Lower lobe of right lung (tissue), 2 donors: Measurements from ENCODE around the gene WNT9A. TPM values are rescaled to one million over a fixed set of nuclear protein-coding genes. Genes with fewer than 3 reads are reported as not detected.

Experiments
- ATAC-seq, 2 donors: fragments of 200-7000 bp; cut with Tn5 transposase; one replicate each; pipeline ENCODE4 v1.9.1; 2020 to 2022; ENCODE audit warnings: mild to moderate bottlenecking in 2 of 2, moderate library complexity in 2 of 2
- DNase-seq: peaks from one replicate; pipeline ENCODE4 v3.0.0-alpha.2; 2020
- H3K27ac ChIP-seq: fragments of 200-600 bp; one replicate; pipeline ENCODE4 v1.8.0; 2022
- H3K27me3 ChIP-seq: fragments of 200-600 bp; one replicate; pipeline ENCODE4 v1.8.0; 2022; ENCODE audit warnings: low read depth
- H3K36me3 ChIP-seq: fragments of 200-600 bp; one replicate; pipeline ENCODE4 v1.8.0; 2022; ENCODE audit warnings: mild to moderate bottlenecking
- H3K4me1 ChIP-seq: fragments of 200-600 bp; one replicate; pipeline ENCODE4 v1.8.0; 2022
- H3K4me3 ChIP-seq: fragments of 200-600 bp; one replicate; pipeline ENCODE4 v1.8.0; 2022; ENCODE audit warnings: mild to moderate bottlenecking
- H3K9me3 ChIP-seq: fragments of 200-600 bp; one replicate; pipeline ENCODE4 v1.8.0; 2022
- CTCF ChIP-seq: fragments of 200-600 bp; IDR thresholded peaks from one replicate; pipeline ENCODE4 v1.8.0; 2022; ENCODE audit warnings: antibody characterized with exemption, mild to moderate bottlenecking
- intact Hi-C: fragments of 100-400 bp; cut with DNase I; formaldehyde crosslinking; loops from one replicate; pipeline ENCODE4 v1.11.0; 2022
- total RNA-seq: library from RNA; stranded (reverse); fragmentation: NEBNext Ultra II Directional; extraction: Animal tissue kit (Norgen Biotek cat#: 25700); gene quantifications from one replicate; pipeline ENCODE4 v1.2.1, GENCODE V29; 2021
- donor health status: DM: no; HTN: yes; CAD: no; lungs with severe emphysema.

The WNT9A gene
- total RNA-seq, 1 donor from 2014 or later = 7.0 TPM

GRCh38 chr1:227922501-227923352 is 25.0 kb downstream of the WNT9A start:
- no peak for TF ChIP-seq CTCF
- no peaks in the 10 kb centered on the region for H3K9me3 ChIP-seq
- H3K27ac ChIP-seq = no peak overlapping the region
- intact Hi-C loops = no loop called here
- peaks cover 8% of the 10 kb centered on the region for H3K36me3 ChIP-seq
- DNase-seq (no peak), ATAC-seq (no peak)
- peaks cover 8% of the 10 kb centered on the region for H3K4me1 ChIP-seq
- no peaks in the 10 kb centered on the region for H3K27me3 ChIP-seq
- no peak overlapping the region for H3K4me3 ChIP-seq

- Histone ChIP-seq H3K4me3 (no peak overlapping the region), H3K27me3 (no peaks in the 10 kb centered on the region), H3K9me3 (no peaks in the 10 kb centered on the region), H3K4me1 (peaks cover 8% of the 10 kb centered on the region), H3K27ac (no peak overlapping the region), H3K36me3 (peaks cover 8% of the 10 kb centered on the region)
- DNase-seq = no peak
- TF ChIP-seq CTCF = no peak
- intact Hi-C loops = no loop called here
- no peak for ATAC-seq
These were observed 26.1 kb downstream of the WNT9A start for GRCh38 chr1:227921461-227922185.

- ATAC-seq (no peak), DNase-seq (no peak)
- Histone ChIP-seq H3K27me3 (no peaks in the 10 kb centered on the region), H3K4me3 (no peak overlapping the region), H3K4me1 (peaks cover 8% of the 10 kb centered on the region), H3K9me3 (no peaks in the 10 kb centered on the region), H3K36me3 (peaks cover 8% of the 10 kb centered on the region), H3K27ac (no peak overlapping the region)
- TF ChIP-seq CTCF = no peak
- intact Hi-C loops = no loop called here
These were observed 26.8 kb downstream of the WNT9A start for GRCh38 chr1:227920896-227921295.

GRCh38 chr1:227920426-227920825 is 27.3 kb downstream of the WNT9A start:
- H3K4me3 ChIP-seq = no peak overlapping the region
- intact Hi-C loops = no loop called here
- no peak for TF ChIP-seq CTCF
- H3K27me3 ChIP-seq = no peaks in the 10 kb centered on the region
- DNase-seq = no peak
- H3K27ac ChIP-seq = no peak overlapping the region
- H3K4me1 ChIP-seq = peaks cover 8% of the 10 kb centered on the region
- H3K36me3 ChIP-seq = peaks cover 8% of the 10 kb centered on the region
- no peak for ATAC-seq
- no peaks in the 10 kb centered on the region for H3K9me3 ChIP-seq

- H3K9me3 ChIP-seq = no peaks in the 10 kb centered on the region
- no peaks in the 10 kb centered on the region for H3K27me3 ChIP-seq
- H3K27ac ChIP-seq = no peak overlapping the region
- ATAC-seq (no peak), DNase-seq (no peak)
- intact Hi-C loops = no loop called here
- peaks cover 6% of the 10 kb centered on the region for H3K4me1 ChIP-seq
- TF ChIP-seq CTCF = no peak
- no peak overlapping the region for H3K4me3 ChIP-seq
- H3K36me3 ChIP-seq = peaks cover 8% of the 10 kb centered on the region
These were observed 27.8 kb downstream of the WNT9A start for GRCh38 chr1:227919906-227920305.
